HL-60 (cell line): ENCODE data around the gene G6PC2.

Source experiments
- POLR2AphosphoS5 ChIP-seq: IDR thresholded peaks from 2 replicates; pipeline ENCODE4 v1.6.1; 2012; ENCODE audit warnings: low read depth
- TF ChIP-seq, protein P1 (sequence below): IDR thresholded peaks from one replicate; pipeline ENCODE4 v1.5.1; 2011; ENCODE audit warnings: low read length, control low read depth, inconsistent platforms; ENCODE audit not compliant: insufficient read depth
- TF ChIP-seq, protein P2 (sequence below): IDR thresholded peaks from 2 replicates; pipeline ENCODE4 v1.6.1; 2012; ENCODE audit warnings: low read depth; ENCODE audit not compliant: insufficient replicate concordance

DNA sequence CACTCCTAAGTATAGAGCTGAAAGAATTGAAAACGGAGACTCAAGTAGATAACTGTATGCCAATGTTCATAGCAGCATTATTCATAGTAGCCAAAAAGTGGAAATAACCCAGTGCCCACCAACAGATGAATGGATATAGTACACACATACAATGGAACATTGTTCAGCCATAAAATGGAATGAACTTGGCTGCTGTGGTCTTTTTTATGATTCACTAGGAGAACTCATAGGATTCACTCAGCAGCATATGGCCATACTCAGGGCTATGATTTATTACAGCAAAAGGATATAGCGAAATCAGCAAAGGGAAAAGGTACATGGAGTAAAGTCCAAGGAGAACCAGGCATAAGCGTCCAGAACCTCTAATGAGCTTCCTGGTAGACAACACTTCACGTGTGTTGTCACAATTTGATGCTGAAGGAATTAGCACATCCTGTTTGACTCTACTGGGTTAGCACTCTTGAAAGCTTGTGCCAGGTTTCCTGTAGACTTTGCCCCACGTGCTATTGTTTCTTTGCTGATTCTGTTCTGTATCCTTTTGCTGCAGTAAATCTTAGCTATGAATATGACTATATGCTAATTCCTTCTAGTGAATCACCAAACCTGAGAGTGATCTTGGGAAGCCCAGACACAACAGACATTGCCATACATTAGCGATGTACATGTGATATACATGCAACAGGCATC lies 26.6 kb upstream of the G6PC2 start:
- no peak for TF ChIP-seq POLR2AphosphoS5
- TF ChIP-seq, protein P1, sequence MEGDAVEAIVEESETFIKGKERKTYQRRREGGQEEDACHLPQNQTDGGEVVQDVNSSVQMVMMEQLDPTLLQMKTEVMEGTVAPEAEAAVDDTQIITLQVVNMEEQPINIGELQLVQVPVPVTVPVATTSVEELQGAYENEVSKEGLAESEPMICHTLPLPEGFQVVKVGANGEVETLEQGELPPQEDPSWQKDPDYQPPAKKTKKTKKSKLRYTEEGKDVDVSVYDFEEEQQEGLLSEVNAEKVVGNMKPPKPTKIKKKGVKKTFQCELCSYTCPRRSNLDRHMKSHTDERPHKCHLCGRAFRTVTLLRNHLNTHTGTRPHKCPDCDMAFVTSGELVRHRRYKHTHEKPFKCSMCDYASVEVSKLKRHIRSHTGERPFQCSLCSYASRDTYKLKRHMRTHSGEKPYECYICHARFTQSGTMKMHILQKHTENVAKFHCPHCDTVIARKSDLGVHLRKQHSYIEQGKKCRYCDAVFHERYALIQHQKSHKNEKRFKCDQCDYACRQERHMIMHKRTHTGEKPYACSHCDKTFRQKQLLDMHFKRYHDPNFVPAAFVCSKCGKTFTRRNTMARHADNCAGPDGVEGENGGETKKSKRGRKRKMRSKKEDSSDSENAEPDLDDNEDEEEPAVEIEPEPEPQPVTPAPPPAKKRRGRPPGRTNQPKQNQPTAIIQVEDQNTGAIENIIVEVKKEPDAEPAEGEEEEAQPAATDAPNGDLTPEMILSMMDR: no peak
- TF ChIP-seq, protein P2, sequence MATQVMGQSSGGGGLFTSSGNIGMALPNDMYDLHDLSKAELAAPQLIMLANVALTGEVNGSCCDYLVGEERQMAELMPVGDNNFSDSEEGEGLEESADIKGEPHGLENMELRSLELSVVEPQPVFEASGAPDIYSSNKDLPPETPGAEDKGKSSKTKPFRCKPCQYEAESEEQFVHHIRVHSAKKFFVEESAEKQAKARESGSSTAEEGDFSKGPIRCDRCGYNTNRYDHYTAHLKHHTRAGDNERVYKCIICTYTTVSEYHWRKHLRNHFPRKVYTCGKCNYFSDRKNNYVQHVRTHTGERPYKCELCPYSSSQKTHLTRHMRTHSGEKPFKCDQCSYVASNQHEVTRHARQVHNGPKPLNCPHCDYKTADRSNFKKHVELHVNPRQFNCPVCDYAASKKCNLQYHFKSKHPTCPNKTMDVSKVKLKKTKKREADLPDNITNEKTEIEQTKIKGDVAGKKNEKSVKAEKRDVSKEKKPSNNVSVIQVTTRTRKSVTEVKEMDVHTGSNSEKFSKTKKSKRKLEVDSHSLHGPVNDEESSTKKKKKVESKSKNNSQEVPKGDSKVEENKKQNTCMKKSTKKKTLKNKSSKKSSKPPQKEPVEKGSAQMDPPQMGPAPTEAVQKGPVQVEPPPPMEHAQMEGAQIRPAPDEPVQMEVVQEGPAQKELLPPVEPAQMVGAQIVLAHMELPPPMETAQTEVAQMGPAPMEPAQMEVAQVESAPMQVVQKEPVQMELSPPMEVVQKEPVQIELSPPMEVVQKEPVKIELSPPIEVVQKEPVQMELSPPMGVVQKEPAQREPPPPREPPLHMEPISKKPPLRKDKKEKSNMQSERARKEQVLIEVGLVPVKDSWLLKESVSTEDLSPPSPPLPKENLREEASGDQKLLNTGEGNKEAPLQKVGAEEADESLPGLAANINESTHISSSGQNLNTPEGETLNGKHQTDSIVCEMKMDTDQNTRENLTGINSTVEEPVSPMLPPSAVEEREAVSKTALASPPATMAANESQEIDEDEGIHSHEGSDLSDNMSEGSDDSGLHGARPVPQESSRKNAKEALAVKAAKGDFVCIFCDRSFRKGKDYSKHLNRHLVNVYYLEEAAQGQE: no peak
